ENCODE results near the gene ZNF366. TPM values are rescaled to one million over a fixed set of nuclear protein-coding genes. Genes with fewer than 3 reads are reported as not detected.
A peak's percentile ranks its signal among the peaks of the same experiment; 100 is the strongest.

Gene ZNF366
- total RNA-seq, 2 donors from 2014 or later, result 7.0 to 9.1 TPM

DNA sequence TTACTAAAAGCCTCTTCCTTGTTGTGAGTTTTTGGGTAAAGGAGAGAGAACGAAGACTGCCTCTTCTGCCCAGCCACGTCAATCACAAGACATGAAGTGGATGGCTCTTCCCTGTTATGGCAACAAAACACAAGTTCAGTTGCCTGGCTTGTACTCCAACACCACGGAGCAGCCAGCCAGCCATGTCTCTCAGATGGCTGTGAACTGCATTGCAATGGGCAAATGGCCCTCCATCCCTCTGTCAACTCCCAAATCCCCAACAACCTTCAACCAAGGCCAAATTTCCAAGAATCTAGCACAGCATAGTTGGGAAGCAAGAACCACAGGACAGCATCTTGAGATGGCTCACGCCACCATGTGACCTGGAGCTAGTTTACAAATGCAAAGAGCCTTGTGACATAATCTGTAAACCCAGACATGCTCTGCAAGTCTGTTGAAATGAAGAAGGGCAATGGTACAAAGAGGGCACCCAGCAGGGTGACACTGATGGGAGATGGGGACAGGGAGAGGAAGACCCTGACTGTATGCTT is 53.9 kb downstream of the ZNF366 start:
- ATAC-seq (peak in 1 of 2 donors; percentile 3), DNase-seq (peak; percentile 30)
- intact Hi-C loops (cut with DNase I), result loop anchor here (10.0 kb wide), 1 partner anchor 51 kb away; the partner anchor contains the start of gene ZNF366 (in 2 of the 2)

DNA sequence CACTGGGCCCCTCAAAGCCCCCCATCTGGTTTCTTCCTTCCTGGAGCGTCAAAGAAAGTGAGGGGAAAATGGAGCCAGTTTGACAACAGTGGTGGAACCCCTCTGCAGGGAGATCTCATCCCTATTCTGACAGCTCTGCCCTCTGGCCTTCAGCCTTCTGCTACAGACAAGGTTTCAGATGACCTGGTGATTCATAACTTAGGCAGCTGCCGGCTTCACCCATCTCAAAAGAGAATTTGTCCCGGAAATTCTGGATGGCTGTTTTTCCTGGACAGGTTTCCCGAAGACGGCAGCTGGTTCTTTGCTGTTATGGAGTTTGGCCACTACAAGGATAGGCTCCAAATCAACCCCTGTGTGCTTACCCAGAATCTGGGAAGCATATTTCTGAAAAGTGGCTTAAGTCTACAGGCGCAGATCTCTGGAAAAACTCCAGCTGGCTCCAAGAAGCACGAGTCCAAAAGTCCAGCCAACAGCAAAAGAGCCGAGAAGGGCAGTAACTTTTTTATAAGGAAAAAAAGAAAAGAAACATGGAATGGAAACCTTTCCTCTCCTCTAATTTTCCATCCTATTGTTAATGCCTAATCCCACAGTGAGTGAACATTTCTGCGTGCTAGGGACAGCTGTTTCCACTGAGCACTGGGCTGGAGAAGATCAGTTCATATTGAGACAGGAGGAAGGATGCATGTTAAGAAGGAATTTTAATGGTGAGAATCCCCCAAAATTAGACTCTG is 54.5 kb downstream of the ZNF366 start:
- DNase-seq (peak; percentile 80), ATAC-seq (peak; percentile 84 to 91)
- intact Hi-C loops (cut with DNase I), result loop anchor here (10.0 kb wide), 1 partner anchor 52 kb away; the partner anchor contains the start of gene ZNF366 (in 2 of the 2)

DNA sequence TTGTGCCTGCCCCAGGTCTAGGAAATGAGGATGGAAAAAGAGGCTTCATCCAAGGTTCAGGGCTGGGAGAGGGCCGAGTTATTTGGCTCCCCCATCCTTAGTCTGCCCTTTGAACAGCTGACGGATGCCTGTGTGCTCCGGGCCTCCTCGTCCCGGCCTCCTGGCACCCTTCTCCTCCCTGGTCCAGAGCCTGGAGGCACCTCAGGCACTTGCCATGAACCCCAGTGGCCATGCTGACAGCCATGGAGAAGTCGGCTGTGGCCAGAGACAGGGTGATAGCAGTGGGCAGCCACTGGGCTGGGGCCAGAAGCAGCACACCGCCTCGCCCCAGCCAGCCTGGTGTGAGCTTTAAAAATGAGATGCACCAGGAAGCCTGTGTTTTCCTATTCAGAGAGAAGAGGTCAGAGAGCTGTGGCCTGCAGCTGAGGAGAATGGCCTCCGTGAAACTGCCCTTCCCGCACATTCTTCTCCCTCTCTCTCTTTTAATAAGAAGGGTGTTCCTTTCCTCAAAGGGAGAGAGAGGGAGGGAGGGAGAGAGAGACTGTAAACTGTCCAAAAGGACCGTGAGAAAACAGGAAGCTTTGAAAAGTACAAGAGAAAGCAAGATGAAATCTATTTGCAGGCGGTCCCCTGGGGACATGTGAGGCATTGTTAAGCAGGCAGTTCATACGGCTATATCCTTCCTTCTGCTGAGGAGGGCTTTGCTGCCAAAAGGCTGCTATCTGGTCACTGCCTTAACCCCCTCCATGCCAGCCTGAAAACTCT is 55.3 kb downstream of the ZNF366 start:
- DNase-seq (peak; percentile 85), ATAC-seq (peak; percentile 71 to 82)
- intact Hi-C loops (cut with DNase I), result loop anchor here (10.0 kb wide), 1 partner anchor 53 kb away; the partner anchor contains the start of gene ZNF366 (in 2 of the 2)

DNA sequence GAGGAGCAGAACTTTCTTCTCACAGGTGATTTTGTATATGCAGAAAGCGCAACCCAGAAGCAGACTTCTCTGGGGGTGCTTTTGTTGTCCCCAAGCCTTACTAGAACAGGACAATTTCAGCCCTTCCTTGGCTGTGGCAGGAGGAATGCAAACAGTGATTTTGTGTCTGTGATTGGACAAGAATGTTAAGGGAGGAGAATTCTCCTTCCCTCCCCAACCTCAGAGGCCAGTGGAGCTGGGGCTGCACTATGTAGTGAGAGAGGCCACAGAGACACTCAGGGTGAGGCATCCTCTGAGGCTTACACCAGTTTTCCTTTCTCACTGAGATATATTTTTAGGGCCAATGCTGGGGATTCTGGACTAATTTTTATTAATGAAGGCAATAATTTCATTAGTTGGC is 58.8 kb downstream of the ZNF366 start:
- intact Hi-C loops (cut with DNase I), result loop anchor here in 1 of 2 donors (5.0 kb wide), 1 partner anchor 81 kb away; no protein-coding TSS in a partner anchor
- ATAC-seq (no peak), DNase-seq (no peak)

DNA sequence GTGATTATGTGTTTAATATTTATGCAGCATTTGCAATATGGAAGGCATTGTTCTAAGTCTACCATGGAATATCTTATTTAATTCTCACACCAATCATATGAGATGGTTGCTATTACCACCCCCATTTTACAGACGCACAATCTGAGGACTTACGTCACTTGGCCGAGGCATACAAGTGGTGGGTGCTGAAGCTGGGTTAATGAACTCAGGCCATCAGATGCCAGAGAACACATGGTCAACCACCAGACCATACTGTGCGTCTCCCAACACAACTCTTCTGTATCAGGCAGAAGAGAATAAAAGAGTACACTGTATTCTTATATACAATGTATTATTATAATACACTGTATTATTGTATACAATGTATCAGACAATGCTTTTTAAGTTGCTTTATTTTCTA is 59.5 kb downstream of the ZNF366 start:
- intact Hi-C loops (cut with DNase I), result loop anchor here in 1 of 2 donors (5.0 kb wide), 1 partner anchor 80 kb away; no protein-coding TSS in a partner anchor
- no peak for DNase-seq
- no peak for ATAC-seq

DNA sequence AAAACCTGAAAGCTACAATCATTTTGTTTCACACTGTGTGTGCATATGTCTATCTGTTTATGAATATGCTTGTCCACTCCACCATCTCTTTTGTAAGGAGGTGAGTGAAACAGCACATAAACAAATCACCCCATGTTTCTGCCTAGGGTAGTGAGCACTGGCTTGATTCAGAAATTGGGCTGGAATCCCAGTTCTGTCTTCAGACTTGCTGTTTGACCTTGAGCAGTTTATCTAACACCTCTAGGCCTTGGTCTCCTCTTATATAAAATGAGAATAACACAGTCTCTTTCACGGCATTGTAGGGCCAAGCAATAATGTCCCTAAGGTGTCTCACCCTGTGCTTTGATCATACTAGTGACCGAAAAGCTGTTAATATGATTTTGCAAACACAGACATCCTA is 61.2 kb downstream of the ZNF366 start:
- intact Hi-C loops (cut with DNase I), result loop anchor here in 1 of 2 donors (5.0 kb wide), 1 partner anchor 79 kb away; no protein-coding TSS in a partner anchor
- peak; percentile 34 to 36 for ATAC-seq
- DNase-seq, result no peak

DNA sequence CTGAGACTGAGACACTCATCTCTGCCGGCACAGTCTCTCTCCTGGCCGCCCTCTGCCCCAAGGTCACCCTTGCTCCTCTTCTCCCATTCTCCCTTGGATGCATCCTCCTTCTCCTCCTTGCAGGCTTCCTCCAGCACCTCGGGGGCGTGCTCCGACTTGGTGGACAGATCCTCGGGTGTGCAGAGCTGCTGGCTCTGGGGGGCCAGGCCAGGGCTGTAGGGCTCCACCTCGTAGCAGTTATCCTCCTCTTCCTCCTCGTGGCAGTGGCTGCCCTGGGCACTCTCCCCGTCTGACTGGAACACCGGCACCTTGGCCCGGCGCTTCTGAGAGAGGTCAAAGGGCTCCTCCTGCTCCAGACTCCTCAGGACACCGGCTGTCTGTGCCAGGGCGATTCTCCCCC is 63.3 kb downstream of the ZNF366 start:
- DNase-seq (no peak), ATAC-seq (no peak)
- intact Hi-C loops (cut with DNase I), result no loop called here

DNA sequence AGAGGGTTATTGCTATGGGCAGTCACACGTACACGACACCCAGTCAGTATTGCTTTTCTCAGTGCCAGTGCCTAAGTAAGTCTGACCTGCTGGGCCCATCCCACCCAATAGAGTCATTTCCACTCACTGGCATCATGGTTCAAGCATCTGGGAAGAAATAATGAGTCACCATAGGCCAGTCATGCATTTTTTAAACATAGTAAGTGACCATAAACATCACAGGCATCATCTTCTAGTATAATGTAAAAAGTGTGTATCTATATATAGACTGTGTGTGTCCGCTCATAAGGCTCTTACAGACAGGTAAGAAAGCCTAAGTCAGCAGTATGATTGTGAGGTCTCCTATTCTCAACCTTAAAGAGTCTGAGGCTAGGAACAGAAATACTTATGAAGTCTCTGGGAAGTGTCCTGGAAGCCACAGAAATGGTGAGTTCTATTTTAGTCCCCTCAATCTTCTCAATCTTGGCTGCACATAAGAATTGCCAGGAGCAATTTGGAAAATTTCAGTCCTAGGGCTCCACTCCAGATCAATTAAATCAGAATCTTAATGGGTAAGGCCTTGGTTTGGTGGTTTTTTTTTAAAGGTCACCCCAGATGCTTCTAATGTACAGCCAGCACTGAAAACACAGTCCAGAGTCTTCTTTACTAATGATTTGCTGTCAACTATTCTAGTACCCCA is 65.2 kb downstream of the ZNF366 start:
- DNase-seq (no peak), ATAC-seq (peak in 1 of 2 donors; percentile 36)
- intact Hi-C loops (cut with DNase I), result no loop called here

DNA sequence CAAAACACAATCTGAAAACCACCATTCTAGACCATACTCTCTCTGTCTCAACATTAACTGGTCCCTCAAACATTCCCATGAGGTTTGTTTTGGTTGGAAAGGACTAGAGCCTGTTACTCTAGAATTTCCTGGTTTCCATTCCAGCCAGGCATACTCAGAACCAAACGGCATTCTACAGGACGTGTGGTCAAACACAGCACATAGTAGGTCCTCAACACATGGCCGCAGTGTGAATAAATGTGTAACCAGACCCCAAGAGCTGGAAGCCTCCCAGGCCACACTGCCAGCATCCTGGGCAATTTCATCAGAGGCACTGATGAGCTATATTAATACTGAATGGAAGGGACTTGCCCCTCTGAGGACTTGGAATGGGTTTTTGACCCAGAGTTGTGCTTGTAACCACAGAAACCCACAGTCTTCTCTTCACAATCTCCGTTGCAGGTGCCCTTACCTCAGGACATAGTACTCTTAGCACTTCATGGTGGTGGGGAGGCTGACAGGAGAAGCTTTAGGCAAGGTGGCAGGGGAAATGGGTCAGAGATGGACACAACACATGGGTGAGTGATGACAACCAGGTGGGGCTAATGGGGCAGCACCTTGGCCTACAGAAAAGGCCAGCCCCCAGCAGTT is 66.0 kb downstream of the ZNF366 start:
- ATAC-seq (no peak), DNase-seq (no peak)
- intact Hi-C loops (cut with DNase I), result no loop called here

DNA sequence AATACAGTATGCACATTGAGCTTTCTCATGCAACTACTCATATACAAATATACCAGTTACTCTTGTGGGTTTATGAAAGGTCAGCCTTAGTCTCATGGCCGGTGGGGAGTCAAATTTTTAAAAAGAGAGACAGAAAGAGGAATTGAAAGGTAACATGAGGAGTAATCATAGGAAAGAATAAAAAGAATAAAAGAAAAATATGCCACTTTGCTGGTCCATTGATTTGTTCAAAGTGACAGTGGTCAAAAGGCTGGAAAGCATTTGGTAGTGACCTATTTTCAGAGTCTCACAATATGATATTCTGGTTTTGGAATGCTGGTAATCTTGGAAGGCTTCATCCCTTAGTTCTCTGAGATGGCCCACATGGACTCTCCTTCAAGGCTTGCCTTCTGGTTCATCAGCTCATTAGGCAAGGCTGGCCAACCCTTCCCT is 67.0 kb downstream of the ZNF366 start:
- ATAC-seq, result peak; percentile 39 to 58
- DNase-seq, result no peak
- intact Hi-C loops (cut with DNase I), result no loop called here

DNA sequence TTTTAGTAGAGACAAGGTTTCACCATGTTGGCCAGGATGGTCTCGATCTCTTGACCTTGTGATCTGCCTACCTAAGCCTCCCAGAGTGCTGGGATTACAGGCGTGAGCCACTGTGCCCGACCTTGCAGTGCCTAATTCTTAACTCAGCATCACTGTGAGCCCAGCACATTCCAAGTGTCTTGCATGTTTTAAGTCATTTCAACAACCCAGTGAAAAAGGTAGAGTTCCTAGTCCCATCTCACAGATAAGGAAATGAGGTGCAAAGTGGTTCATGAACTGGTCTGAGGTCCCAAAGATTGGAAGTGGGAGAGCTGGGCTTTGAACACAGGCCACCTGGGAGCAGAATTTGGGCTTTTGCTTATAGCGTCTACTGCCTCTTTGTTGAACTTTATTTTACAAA is 68.0 kb downstream of the ZNF366 start:
- intact Hi-C loops (cut with DNase I), result no loop called here
- ATAC-seq (no peak), DNase-seq (no peak)

DNA sequence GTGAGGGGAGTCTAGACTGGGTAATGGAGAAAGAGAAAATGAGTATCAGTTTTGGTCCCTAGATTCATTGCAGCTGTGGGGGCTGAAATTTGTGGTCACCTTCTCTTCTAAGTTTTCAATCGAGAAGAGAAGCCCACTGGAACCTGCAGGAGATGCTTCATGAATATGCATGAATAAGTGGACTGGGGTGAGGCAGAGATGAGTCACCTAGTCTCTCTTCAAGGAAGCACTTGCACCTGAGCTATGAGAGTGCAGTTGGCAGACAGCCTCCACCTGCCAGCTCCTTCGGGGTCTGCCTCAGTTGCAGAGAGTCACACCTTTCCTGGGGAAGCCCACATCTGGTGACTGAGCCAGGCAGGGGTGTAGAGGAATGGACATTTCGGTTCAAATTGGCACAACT is 69.1 kb downstream of the ZNF366 start:
- no peak for ATAC-seq
- intact Hi-C loops (cut with DNase I), result no loop called here

DNA sequence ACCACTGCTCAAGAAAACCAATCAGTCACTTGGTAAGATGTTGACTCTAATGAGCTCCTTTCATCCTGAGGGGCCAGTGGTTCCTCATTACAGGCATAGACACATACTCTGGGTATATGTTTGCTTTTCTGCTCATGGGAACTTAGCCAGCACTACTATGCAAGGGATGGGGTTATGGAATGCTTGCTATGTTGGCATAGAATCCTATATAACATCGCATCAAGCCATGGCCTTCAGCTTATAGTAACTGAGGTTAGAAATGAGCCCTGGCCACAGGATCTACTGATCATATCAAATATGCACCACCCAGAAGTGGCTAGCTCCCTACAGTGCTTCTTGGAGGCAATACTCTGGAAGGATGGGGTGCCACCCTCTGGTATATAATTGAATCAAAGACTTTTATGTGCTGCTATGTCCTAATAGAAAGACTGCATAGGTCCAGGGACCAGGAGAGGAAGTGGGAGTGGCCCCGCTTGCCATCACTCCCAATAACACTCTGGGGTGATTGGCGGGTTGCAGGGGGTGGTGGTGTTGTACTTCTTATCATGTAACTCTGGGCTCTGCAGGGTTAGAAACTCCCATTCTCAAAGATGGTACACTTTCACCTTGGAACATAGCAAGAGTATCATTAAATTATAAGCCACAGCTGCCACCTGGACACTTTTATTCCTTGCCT is 70.3 kb downstream of the ZNF366 start:
- intact Hi-C loops (cut with DNase I), result no loop called here
- ATAC-seq (no peak), DNase-seq (no peak)

More for the DNA sequence above, 69.1 kb downstream of the ZNF366 start:
- no peak for DNase-seq

DNA sequence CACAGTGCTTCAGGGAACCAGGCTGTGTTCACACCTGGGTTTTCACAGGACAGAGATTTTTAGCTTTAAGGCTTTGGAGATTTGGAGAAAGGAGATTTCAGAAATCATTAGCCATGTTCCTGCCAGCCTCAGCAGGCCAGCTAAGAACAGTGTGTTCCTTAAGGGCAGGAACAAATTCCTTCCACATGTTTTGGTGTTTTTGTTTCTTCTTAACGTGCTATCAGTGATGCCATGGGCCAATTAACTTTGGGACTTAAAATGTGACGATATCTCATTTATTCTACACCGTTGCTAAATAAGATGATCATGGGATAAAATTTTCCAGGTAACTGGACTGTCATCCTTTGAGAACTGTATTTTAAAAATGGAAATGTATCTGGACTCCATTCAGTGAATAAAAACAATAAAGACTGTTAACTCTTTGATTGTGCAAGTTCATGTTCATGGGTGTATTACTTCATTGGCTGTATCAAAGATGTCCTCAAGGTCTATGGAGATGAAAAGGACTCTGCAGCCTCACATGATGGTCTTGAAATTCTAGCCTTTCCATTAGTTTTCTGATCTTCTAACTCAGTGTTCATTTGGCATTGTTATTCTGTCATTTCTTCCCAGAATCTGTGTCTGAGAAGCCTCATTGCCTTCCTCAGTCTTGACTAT is 72.3 kb downstream of the ZNF366 start:
- intact Hi-C loops (cut with DNase I), result no loop called here
- DNase-seq, result no peak
- ATAC-seq, result peak; percentile 59 to 67

DNA sequence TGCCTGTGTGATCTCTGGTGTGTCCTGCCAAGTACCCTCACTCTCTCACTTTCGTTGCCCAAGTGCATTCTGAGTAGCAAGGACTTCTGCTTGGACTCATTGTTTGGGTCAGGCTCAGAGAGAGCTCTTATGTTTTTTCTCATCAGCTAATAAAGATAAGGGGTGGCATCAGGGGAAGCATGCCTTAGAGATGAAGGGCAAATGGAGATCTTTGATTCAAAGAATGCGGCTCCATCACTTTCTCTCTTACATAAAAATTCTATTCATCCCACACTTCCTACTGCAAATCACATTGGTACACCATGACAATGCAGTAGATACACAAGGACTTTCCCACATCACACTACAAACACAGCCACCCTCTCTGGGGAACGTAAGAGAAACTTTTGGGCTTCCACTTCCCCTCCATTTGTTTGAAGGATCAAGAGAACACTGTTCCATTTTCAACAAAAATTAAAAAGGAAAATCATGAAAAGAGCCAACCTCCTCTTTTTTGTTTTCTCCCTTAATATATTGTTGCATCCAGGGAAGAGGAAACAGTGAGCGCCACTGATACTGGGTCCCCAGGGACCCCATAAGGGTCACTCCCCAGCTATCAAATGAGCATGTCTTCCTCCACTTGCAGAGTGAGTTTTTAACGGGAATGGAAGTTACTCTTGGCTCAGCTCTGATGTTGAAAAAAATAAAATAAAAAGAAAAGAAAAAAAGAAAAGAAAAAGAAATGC is 73.0 kb downstream of the ZNF366 start:
- DNase-seq, result peak; percentile 35
- intact Hi-C loops (cut with DNase I), result no loop called here
- peak; percentile 48 to 62 for ATAC-seq

DNA sequence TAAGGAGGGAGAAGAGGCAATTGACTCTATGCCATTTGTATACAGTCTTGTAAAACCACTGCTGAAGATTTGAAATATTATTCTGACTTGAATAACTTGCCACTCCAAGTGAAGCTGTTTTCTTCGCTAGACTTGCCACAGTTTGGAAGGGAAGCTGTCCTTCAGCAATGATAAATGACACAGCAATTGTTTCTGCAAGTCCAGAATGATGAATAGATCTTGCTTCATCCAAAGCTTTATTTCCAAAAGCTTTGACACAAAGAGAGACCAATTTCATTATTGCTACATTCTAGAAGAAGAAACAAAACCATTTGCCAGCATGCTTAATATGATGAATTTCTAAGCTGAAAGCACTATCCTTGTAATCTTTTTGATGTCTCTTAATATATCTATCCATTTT is 73.7 kb downstream of the ZNF366 start:
- DNase-seq (no peak), ATAC-seq (no peak)
- intact Hi-C loops (cut with DNase I), result no loop called here

DNA sequence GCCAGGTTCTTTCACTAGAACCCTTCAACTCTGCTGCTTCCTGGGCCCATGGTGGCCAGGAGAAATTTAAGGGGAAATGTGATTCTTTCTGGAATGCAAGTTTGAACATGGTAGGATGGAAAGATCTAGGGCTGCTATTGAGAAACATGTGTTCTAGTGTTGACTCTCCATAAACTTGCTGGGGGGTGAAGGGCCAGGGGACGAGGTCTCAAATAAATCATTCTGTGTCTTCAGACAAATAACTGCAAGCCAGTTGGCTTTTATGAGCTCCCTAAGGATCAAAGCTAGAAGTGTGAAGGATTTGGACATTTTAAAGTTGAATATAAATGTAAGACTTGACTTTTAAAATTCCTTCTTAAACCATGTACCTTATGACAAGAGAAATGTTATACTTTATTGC is 78.5 kb downstream of the ZNF366 start:
- intact Hi-C loops (cut with DNase I), result no loop called here
- ATAC-seq (no peak), DNase-seq (no peak)
